HepG2 (cell line): ENCODE results near the gene ESYT1. TPM values are rescaled to one million over a fixed set of nuclear protein-coding genes. Genes with fewer than 3 reads are reported as not detected.
A peak's percentile ranks its signal among the peaks of the same experiment; 100 is the strongest.

Experiments
- ATAC-seq: fragments of 200-7000 bp; cut with Tn5 transposase; 3 replicates; pipeline ENCODE4 v1.9.1; 2020; ENCODE audit warnings: mild to moderate bottlenecking, moderate library complexity
- BruUV-seq: library from RNA; stranded (reverse); fragments of 400-500 nt; replicated peaks from 2 replicates; lab custom pipeline; 2021; lab: Mats Ljungman, UMichigan
- CTCF ChIA-PET: fragments of 300-600 bp; formaldehyde crosslinking; extraction: SDS; loops from one replicate; lab custom pipeline; 2021; ENCODE audit warnings: low total read pairs, inconsistent platforms, low intra/inter-chr PET ratio; lab: Yijun Ruan, JAX
- POLR2A ChIA-PET: fragments of 350-600 bp; sonication (Branson Sonifier 250); formaldehyde crosslinking; loops from one replicate; lab custom pipeline; 2020; ENCODE audit warnings: antibody characterized with exemption, inconsistent platforms; lab: Yijun Ruan, JAX
- DNase-seq: peaks from one replicate; pipeline ENCODE4 v3.0.0-alpha.2; 2015; ENCODE audit warnings: low spot score
- FAIRE-seq: peaks from 3 replicates; lab custom pipeline; 2011; peaks lifted over from hg19 to GRCh38; lab: Jason Lieb, UNC
- H2AFZ ChIP-seq: one replicate; pipeline ENCODE4 v1.6.1; 2011; ENCODE audit warnings: low read length, inconsistent platforms
- H3K27ac ChIP-seq: fragments of 300-600 bp; 3 replicates; pipeline ENCODE4 v1.8.0; 2011; ENCODE audit warnings: mixed run types, mild to moderate bottlenecking, mixed read lengths, low read length, inconsistent platforms; ENCODE audit not compliant: insufficient read depth; ENCODE audit errors: extremely low read length
- H3K27me3 ChIP-seq, 2 experiments: fragments of 200-600 bp in 1 of 2; 2 replicates in 1 of 2; 3 replicates in 1 of 2; pipeline versions ENCODE4 v1.6.0 to v1.8.0; 2011; ENCODE audit warnings: low read length in 2 of 2, mild to moderate bottlenecking in 2 of 2, moderate library complexity in 2 of 2, inconsistent platforms in 1 of 2; ENCODE audit not compliant: insufficient read depth in 2 of 2, control insufficient read depth in 1 of 2
- H3K36me3 ChIP-seq, 2 experiments: fragments of 200-600 bp in 1 of 2; replicated peaks in 1 of 2; 2 replicates in 1 of 2; 3 replicates in 1 of 2; pipeline versions ENCODE4 v1.5.1 to v1.8.0; 2011; ENCODE audit warnings: low read length in 2 of 2, inconsistent platforms in 1 of 2; ENCODE audit not compliant: insufficient read depth in 2 of 2, control insufficient read depth in 1 of 2
- H3K4me1 ChIP-seq: 2 replicates; pipeline ENCODE4 v1.5.1; 2012; ENCODE audit warnings: low read length, inconsistent platforms; ENCODE audit not compliant: insufficient read depth
- H3K4me2 ChIP-seq: 2 replicates; pipeline ENCODE4 v1.6.0; 2011; ENCODE audit warnings: low read depth, low read length, inconsistent platforms
- H3K4me3 ChIP-seq, 3 experiments: fragments of 200-600 bp in 1 of 3; sonication (generic), shearing (Covaris generic) in 1 of 3; replicated peaks in 1 of 3; 2 replicates each; pipeline ENCODE4 v1.5.1; 2011 to 2016; ENCODE audit warnings: low read length in 3 of 3, inconsistent platforms in 2 of 3, low read depth in 2 of 3, mild to moderate bottlenecking in 2 of 3, control low read depth in 1 of 3, mixed read lengths in 1 of 3; ENCODE audit not compliant: insufficient read depth in 1 of 3
- H3K79me2 ChIP-seq: one replicate; pipeline ENCODE4 v1.6.1; 2011; ENCODE audit warnings: low read length, inconsistent platforms; ENCODE audit not compliant: insufficient read depth
- H3K9ac ChIP-seq: 2 replicates; pipeline ENCODE4 v1.6.0; 2011; ENCODE audit warnings: mild to moderate bottlenecking, low read depth, low read length, inconsistent platforms; ENCODE audit not compliant: insufficient read depth
- H3K9me3 ChIP-seq: 2 replicates; pipeline ENCODE4 v1.5.1; 2012; ENCODE audit warnings: mild to moderate bottlenecking, low read length
- H4K20me1 ChIP-seq: 2 replicates; pipeline ENCODE4 v1.6.0; 2011; ENCODE audit warnings: inconsistent platforms, mild to moderate bottlenecking, low read length, moderate library complexity; ENCODE audit not compliant: insufficient read depth
- AGO1 ChIP-seq: fragments of 200-400 bp; formaldehyde crosslinking; IDR thresholded peaks from 2 replicates; pipeline ENCODE4 v1.6.1; 2017; ENCODE audit warnings: mild to moderate bottlenecking, low read depth, low read length, moderate library complexity; ENCODE audit not compliant: poor library complexity, severe bottlenecking
- AGO2 ChIP-seq: fragments of 200-400 bp; formaldehyde crosslinking; optimal IDR thresholded peaks from 2 replicates; pipeline ENCODE3; 2017; ENCODE audit warnings: mild to moderate bottlenecking, low read depth, low read length, moderate library complexity
- ELF3 ChIP-seq: IDR thresholded peaks from 2 replicates; pipeline ENCODE4 v1.6.1; 2016; ENCODE audit warnings: missing genetic modification reagents, missing compliant biosample characterization
- FOXK1 ChIP-seq: sonication (generic); formaldehyde crosslinking; IDR thresholded peaks from 2 replicates; pipeline ENCODE4 v1.4.0; 2020; ENCODE audit warnings: low read depth, missing genetic modification reagents, borderline replicate concordance
- GTF3A ChIP-seq: sonication (generic); formaldehyde crosslinking; conservative IDR thresholded peaks from 2 replicates; pipeline ENCODE4 v1.4.0; 2020; ENCODE audit warnings: mild to moderate bottlenecking, missing genetic modification reagents
- HNRNPL ChIP-seq: fragments of 200-400 bp; formaldehyde crosslinking; IDR thresholded peaks from 2 replicates; pipeline ENCODE4 v1.6.1; 2017; ENCODE audit warnings: mild to moderate bottlenecking, low read depth, low read length
- NRL ChIP-seq: sonication (generic); formaldehyde crosslinking; IDR thresholded peaks from 2 replicates; pipeline ENCODE4 v1.5.0; 2020; ENCODE audit warnings: missing genetic modification reagents, mild to moderate bottlenecking, moderate library complexity, borderline replicate concordance
- POLR2A ChIP-seq, 2 experiments: IDR thresholded peaks; 2 replicates each; pipeline ENCODE4 v1.6.1; 2011; ENCODE audit warnings: low read depth in 2 of 2, low read length in 2 of 2, mild to moderate bottlenecking in 1 of 2, moderate library complexity in 1 of 2; ENCODE audit not compliant: insufficient read depth in 1 of 2
- RBFOX2 ChIP-seq: fragments of 200-400 bp; formaldehyde crosslinking; IDR thresholded peaks from 2 replicates; pipeline ENCODE4 v1.6.1; 2017; ENCODE audit warnings: low read depth, mild to moderate bottlenecking, low read length
- TEAD3 ChIP-seq: optimal IDR thresholded peaks from 2 replicates; pipeline ENCODE3; 2016; ENCODE audit warnings: borderline replicate concordance
- ZBTB7A ChIP-seq: sonication (generic); formaldehyde crosslinking; IDR thresholded peaks from 2 replicates; pipeline ENCODE4 v1.8.0; 2022; ENCODE audit warnings: mild to moderate bottlenecking, missing genetic modification reagents
- ZNF274 ChIP-seq: sonication (generic); formaldehyde crosslinking; IDR thresholded peaks from 2 replicates; pipeline ENCODE4 v1.5.1; 2020; ENCODE audit warnings: mild to moderate bottlenecking, missing genetic modification reagents
- ZNF513 ChIP-seq: sonication (generic); formaldehyde crosslinking; conservative IDR thresholded peaks from 2 replicates; pipeline ENCODE4 v1.5.0; 2020; ENCODE audit warnings: missing genetic modification reagents
- ZNF572 ChIP-seq: sonication (generic); formaldehyde crosslinking; IDR thresholded peaks from 2 replicates; pipeline ENCODE4 v1.5.1; 2020; ENCODE audit warnings: mild to moderate bottlenecking, missing genetic modification reagents
- WGBS: methylation state at CpG from one replicate; pipeline ENCODE4 v1.1.6; 2017; ENCODE audit warnings: low lambda C conversion rate; 5-methylcytosine and 5-hydroxymethylcytosine counted together
- in situ Hi-C: cut with HindIII; loops from 2 replicates; pipeline ENCODE4 v1.10.0; 2017; ENCODE audit warnings: low pct_unique_long_range_greater_than_20kb; ENCODE audit not compliant: extremely low pct_ligation_motif_present
- intact Hi-C: fragments of 100-400 bp; cut with micrococcal nuclease; formaldehyde crosslinking; loops from one replicate; pipeline ENCODE4 v1.10.0; 2022; ENCODE audit not compliant: unreplicated experiment
- polyA plus RNA-seq, 8 experiments: library from polyadenylated mRNA; depleted of rRNA in 3 of 8; stranded (reverse) in 7 of 8; unstranded in 1 of 8; fragments of >200 nt; fragmentation: Illumina TruSeq in 4 of 8; extraction: Trizol in 4 of 8; gene quantifications; 2 replicates each; pipeline versions ENCODE4 v1.2.1 to v1.2.3, GENCODE V29; 2011 to 2016; ENCODE audit warnings: low read depth in 4 of 8, missing spikeins in 1 of 8, mixed read lengths in 1 of 8; ENCODE audit not compliant: insufficient read depth in 1 of 8
- total RNA-seq, 5 experiments: library from RNA; depleted of rRNA; stranded (reverse); fragments of >200 nt; fragmentation: Illumina TruSeq; extraction: Trizol; gene quantifications; 2 replicates each; pipeline ENCODE4 v1.2.3, GENCODE V29; 2016; ENCODE audit warnings: low read depth in 1 of 5

The ESYT1 gene
- total and polyA plus RNA-seq, 2 of the 13 experiments (the other 11 are each of a cell fraction or from before 2014, with no cell fraction given): 66.9 to 71.0 TPM

- Histone ChIP-seq H3K27me3 (no peaks in the 10 kb centered on the region; a peak in 1 of 5 replicates), H3K9me3 (no peaks in the 10 kb centered on the region), H3K4me3 (no peak overlapping the region), H3K4me2 (no peak overlapping the region), H2AFZ (no peak overlapping the region), H3K9ac (no peak overlapping the region), H3K27ac (no peak overlapping the region), H3K79me2 (peaks cover 19% of the 10 kb centered on the region), H3K36me3 (peaks cover 33 to 65% of the 10 kb centered on the region in 2 experiments), H3K4me1 (peaks cover 28% of the 10 kb centered on the region), H4K20me1 (peaks cover 28% of the 10 kb centered on the region)
- 97% methylated on average over 11 of the region's 11 CpGs for WGBS
- no peak for FAIRE-seq
- no TSS peak for BruUV-seq
- TF ChIP-seq POLR2A (IDR thresholded peaks at IDR 0.05; ENCODE audit: insufficient read depth in 1 of 2, low read depth in 2 of 2, low read length in 2 of 2): peak in 1 of 2 experiments; percentile 61; a peak in 1 of 4 replicates
- no peak for TF ChIP-seq GTF3A (CRISPR knock-in tag)
- ChIA-PET CTCF (no interaction called here), POLR2A (interaction anchor here (1.1 to 3.3 kb wide), 4 partner anchors 12 to 45 kb away, joined by 5 to 20 read pairs (median 8); partner anchors contain the start of genes SMARCC2 and ZC3H10)
- in situ Hi-C loops: no loop called here
- intact Hi-C loops: no loop called here
- ATAC-seq: no peak; the same call in 2 of the 3 replicates
- no peak for DNase-seq
Measured at GRCh38 chr12:56163533-56164344, 35.7 kb downstream of the ESYT1 start.

- H4K20me1 ChIP-seq: peaks cover 24% of the 10 kb centered on the region
- peaks cover 33 to 69% of the 10 kb centered on the region in 2 experiments for H3K36me3 ChIP-seq
- H3K4me1 ChIP-seq: peaks cover 25% of the 10 kb centered on the region
- peaks cover 13% of the 10 kb centered on the region for H3K79me2 ChIP-seq
- DNase-seq (no peak), FAIRE-seq (no peak), ATAC-seq (peak; percentile 5; the same call in 2 of the 3 replicates)
- H3K4me3 ChIP-seq: no peak overlapping the region
- no peaks in the 10 kb centered on the region for H3K27me3 ChIP-seq
- no peak overlapping the region for H3K27ac ChIP-seq
- POLR2A ChIA-PET: interaction anchor here (2.2 kb wide), 1 partner anchor 46 kb away, joined by 7 read pairs; the partner anchor contains the start of gene ZC3H10
- no peak overlapping the region for H2AFZ ChIP-seq
- WGBS: 97% methylated on average over 17 of the region's 17 CpGs
- no peaks in the 10 kb centered on the region for H3K9me3 ChIP-seq
- H3K9ac ChIP-seq: no peak overlapping the region
- intact Hi-C loops: no loop called here
- no TSS peak for BruUV-seq
- in situ Hi-C loops: no loop called here
- CTCF ChIA-PET: no interaction called here
- no peak overlapping the region for H3K4me2 ChIP-seq
- peak; percentile 62 for TF ChIP-seq RBFOX2
- no peak for TF ChIP-seq ZNF513 (CRISPR knock-in tag)
- no peak for TF ChIP-seq NRL (CRISPR knock-in tag)
- no peak for TF ChIP-seq ZNF274 (CRISPR knock-in tag)
- TF ChIP-seq ZBTB7A: no peak
- TF ChIP-seq ZNF572: no peak
- TF ChIP-seq TEAD3: no peak
- peak; percentile 86 for TF ChIP-seq AGO2
- TF ChIP-seq ELF3 (CRISPR knock-in tag): no peak
- TF ChIP-seq HNRNPL: peak; percentile 67
- peak; percentile 45 for TF ChIP-seq AGO1
- no peak for TF ChIP-seq FOXK1 (CRISPR knock-in tag)
Measured at GRCh38 chr12:56164345-56164729, 36.3 kb downstream of the ESYT1 start.
